ENCODE results near the gene CSF1R.

CSF1R gene

DNA sequence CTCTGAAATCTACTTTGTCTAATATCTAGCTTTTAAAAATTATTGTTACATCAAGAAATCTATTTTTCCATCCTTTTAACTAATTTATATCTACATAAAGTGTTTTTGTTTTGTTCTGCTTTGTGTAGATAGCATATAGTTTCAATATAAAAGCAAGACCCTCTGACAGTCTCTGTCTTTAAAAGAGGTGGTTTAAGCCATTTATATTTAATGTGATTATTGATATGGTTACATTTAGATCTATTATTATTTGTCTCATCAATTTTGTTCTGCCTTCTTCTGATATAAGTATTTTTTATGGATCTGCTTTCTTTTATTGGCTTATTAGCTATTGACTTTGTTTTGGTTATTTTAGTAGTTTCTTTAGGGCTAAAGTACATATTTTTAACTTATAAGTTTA, 69.8 kb downstream of the CSF1R start:
- TF ChIP-seq, protein P1, sequence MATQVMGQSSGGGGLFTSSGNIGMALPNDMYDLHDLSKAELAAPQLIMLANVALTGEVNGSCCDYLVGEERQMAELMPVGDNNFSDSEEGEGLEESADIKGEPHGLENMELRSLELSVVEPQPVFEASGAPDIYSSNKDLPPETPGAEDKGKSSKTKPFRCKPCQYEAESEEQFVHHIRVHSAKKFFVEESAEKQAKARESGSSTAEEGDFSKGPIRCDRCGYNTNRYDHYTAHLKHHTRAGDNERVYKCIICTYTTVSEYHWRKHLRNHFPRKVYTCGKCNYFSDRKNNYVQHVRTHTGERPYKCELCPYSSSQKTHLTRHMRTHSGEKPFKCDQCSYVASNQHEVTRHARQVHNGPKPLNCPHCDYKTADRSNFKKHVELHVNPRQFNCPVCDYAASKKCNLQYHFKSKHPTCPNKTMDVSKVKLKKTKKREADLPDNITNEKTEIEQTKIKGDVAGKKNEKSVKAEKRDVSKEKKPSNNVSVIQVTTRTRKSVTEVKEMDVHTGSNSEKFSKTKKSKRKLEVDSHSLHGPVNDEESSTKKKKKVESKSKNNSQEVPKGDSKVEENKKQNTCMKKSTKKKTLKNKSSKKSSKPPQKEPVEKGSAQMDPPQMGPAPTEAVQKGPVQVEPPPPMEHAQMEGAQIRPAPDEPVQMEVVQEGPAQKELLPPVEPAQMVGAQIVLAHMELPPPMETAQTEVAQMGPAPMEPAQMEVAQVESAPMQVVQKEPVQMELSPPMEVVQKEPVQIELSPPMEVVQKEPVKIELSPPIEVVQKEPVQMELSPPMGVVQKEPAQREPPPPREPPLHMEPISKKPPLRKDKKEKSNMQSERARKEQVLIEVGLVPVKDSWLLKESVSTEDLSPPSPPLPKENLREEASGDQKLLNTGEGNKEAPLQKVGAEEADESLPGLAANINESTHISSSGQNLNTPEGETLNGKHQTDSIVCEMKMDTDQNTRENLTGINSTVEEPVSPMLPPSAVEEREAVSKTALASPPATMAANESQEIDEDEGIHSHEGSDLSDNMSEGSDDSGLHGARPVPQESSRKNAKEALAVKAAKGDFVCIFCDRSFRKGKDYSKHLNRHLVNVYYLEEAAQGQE (IDR thresholded peaks at IDR 0.05; ENCODE audit: low read depth) = no peak
- no peak for TF ChIP-seq YY1 (IDR thresholded peaks at IDR 0.05; ENCODE audit: low read depth)
- no peak for TF ChIP-seq EGR1 (IDR thresholded peaks at IDR 0.05)
- TF ChIP-seq RAD21 (IDR thresholded peaks at IDR 0.05; ENCODE audit: low read depth) = no peak
- TF ChIP-seq TAF1 (IDR thresholded peaks at IDR 0.05; ENCODE audit: low read depth) = no peak
- TF ChIP-seq TCF12 (IDR thresholded peaks at IDR 0.05; ENCODE audit: low read depth) = no peak
- TF ChIP-seq ZBTB7A (IDR thresholded peaks at IDR 0.05; ENCODE audit: low read depth) = no peak
- TF ChIP-seq CEBPB (IDR thresholded peaks at IDR 0.05) = no peak
- TF ChIP-seq, protein P2, sequence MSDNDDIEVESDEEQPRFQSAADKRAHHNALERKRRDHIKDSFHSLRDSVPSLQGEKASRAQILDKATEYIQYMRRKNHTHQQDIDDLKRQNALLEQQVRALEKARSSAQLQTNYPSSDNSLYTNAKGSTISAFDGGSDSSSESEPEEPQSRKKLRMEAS (IDR thresholded peaks at IDR 0.05) = no peak
- TF ChIP-seq FOXM1 (IDR thresholded peaks at IDR 0.05; ENCODE audit: borderline replicate concordance, low read depth) = no peak
- no peak for TF ChIP-seq NFIC (IDR thresholded peaks at IDR 0.05)
- TF ChIP-seq, protein P3, sequence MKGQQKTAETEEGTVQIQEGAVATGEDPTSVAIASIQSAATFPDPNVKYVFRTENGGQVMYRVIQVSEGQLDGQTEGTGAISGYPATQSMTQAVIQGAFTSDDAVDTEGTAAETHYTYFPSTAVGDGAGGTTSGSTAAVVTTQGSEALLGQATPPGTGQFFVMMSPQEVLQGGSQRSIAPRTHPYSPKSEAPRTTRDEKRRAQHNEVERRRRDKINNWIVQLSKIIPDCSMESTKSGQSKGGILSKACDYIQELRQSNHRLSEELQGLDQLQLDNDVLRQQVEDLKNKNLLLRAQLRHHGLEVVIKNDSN (IDR thresholded peaks at IDR 0.05) = no peak
- no peak for TF ChIP-seq TEAD4 (IDR thresholded peaks at IDR 0.05)
- TF ChIP-seq EP300 (IDR thresholded peaks at IDR 0.05; ENCODE audit: borderline replicate concordance) = no peak
- no peak for TF ChIP-seq CREB1 (IDR thresholded peaks at IDR 0.05; ENCODE audit: low read depth)

DNA sequence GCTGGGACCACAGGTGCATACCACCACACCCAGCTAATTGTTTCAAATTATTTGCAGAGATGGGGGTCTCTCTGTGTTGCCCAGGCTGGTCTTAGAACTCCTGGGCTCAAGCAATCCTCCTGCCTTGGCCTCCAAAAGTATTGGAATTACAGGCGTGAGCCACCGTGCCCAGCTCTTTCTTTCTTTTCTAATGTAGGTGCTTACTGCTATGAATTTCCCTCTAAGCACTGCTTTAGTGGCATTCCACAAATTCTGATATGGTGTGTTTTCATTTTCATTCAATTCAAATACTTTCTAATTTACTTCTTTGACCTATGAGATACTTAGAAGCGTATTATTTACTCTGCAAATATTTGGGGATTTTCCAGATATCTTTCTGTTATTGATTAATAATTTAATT, 70.9 kb downstream of the CSF1R start:
- TF ChIP-seq CREB1 (IDR thresholded peaks at IDR 0.05; ENCODE audit: low read depth) (no peak), TAF1 (IDR thresholded peaks at IDR 0.05; ENCODE audit: low read depth) (no peak), EGR1 (IDR thresholded peaks at IDR 0.05) (no peak), NFIC (IDR thresholded peaks at IDR 0.05) (no peak), CEBPB (IDR thresholded peaks at IDR 0.05) (no peak), RAD21 (IDR thresholded peaks at IDR 0.05; ENCODE audit: low read depth) (no peak), ZBTB7A (IDR thresholded peaks at IDR 0.05; ENCODE audit: low read depth) (no peak), EP300 (IDR thresholded peaks at IDR 0.05; ENCODE audit: borderline replicate concordance) (no peak), TCF12 (IDR thresholded peaks at IDR 0.05; ENCODE audit: low read depth) (no peak), TEAD4 (IDR thresholded peaks at IDR 0.05) (no peak), FOXM1 (IDR thresholded peaks at IDR 0.05; ENCODE audit: borderline replicate concordance, low read depth) (no peak), YY1 (IDR thresholded peaks at IDR 0.05; ENCODE audit: low read depth) (no peak)
- TF ChIP-seq, protein P1 (IDR thresholded peaks at IDR 0.05; ENCODE audit: low read depth) = no peak
- TF ChIP-seq, protein P3 (IDR thresholded peaks at IDR 0.05) = no peak
- TF ChIP-seq, protein P2 (IDR thresholded peaks at IDR 0.05) = no peak

DNA sequence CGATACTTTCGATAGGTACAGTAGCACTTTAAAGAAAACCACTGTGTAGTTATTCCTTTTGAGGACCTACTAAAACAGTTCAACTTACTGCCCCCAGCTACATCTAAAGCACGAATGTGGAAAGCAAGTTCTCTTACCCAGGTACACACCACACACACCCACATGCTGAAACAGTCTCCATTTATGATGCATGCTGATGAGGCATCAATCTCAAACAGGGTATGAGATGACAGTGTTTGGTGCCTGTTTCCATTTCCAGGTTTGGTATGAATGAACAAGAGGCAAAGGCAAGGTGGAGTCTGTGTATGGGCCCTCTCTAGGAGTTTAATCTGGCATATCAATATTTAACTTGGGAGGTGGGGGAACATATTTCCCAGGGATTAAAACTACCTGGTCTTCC, 71.9 kb downstream of the CSF1R start:
- no peak for TF ChIP-seq YY1 (IDR thresholded peaks at IDR 0.05; ENCODE audit: low read depth)
- TF ChIP-seq TEAD4 (IDR thresholded peaks at IDR 0.05) = no peak
- TF ChIP-seq TAF1 (IDR thresholded peaks at IDR 0.05; ENCODE audit: low read depth) = no peak
- no peak for TF ChIP-seq TCF12 (IDR thresholded peaks at IDR 0.05; ENCODE audit: low read depth)
- no peak for TF ChIP-seq ZBTB7A (IDR thresholded peaks at IDR 0.05; ENCODE audit: low read depth)
- TF ChIP-seq, protein P1 (IDR thresholded peaks at IDR 0.05; ENCODE audit: low read depth) = no peak
- TF ChIP-seq, protein P3 (IDR thresholded peaks at IDR 0.05) = no peak

DNA sequence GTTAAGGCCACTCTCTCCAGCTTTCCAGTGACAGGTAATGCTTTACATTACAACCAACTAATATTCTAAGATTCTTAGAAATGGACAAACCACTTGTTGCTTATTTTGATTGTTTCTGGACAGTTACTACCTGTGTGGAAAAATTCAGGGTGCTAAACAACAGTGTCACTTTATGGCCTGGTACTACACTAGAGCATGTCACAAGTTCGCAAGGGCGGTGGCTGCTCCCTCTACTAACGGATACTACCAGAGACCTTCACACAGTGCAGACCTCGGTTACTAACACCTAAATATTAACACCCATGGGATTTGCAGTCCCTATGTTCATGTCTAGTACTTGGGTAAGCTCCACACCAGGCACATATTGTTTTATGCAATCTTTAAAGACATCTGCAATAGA, 72.4 kb downstream of the CSF1R start:
- TF ChIP-seq RAD21 (IDR thresholded peaks at IDR 0.05; ENCODE audit: low read depth) = no peak
- TF ChIP-seq EP300 (IDR thresholded peaks at IDR 0.05; ENCODE audit: borderline replicate concordance) = no peak
